ENCODE measurements around the gene OR52E4. TPM values are rescaled to one million over a fixed set of nuclear protein-coding genes. Genes with fewer than 3 reads are reported as not detected.

Gene OR52E4
- total RNA-seq, 1 donor from 2014 or later: not detected

- no peak for DNase-seq (ENCODE audit: low spot score)
Observed at GRCh38 chr11:5929571-5930368, 49.3 kb downstream of the OR52E4 start.

GRCh38 chr11:5930614-5931013 is 50.2 kb downstream of the OR52E4 start:
- no peak for DNase-seq (ENCODE audit: low spot score)

- no peak for DNase-seq (ENCODE audit: low spot score)
Observed at GRCh38 chr11:5931061-5931460, 50.6 kb downstream of the OR52E4 start.

GRCh38 chr11:5932671-5933070 is 52.2 kb downstream of the OR52E4 start:
- DNase-seq (ENCODE audit: low spot score): no peak

- DNase-seq (ENCODE audit: low spot score): no peak
Observed at GRCh38 chr11:5933116-5933515, 52.7 kb downstream of the OR52E4 start.

Other genes with a start within 250 kb of the OR52E4 start
- gene TRIM5, start 195.6 kb upstream of the OR52E4 start, total RNA-seq: 34.5 TPM
- 86.6 TPM for gene TRIM22, start 190.8 kb upstream of the OR52E4 start, total RNA-seq
- 0.26 TPM for gene OR56B1, start 144.2 kb upstream of the OR52E4 start, total RNA-seq
- 0.75 TPM for gene OR52N4, start 126.4 kb upstream of the OR52E4 start, total RNA-seq
- gene OR52N5, start 97.3 kb upstream of the OR52E4 start, total RNA-seq: not detected
- 0.26 TPM for gene OR52N1, start 89.4 kb upstream of the OR52E4 start, total RNA-seq
- gene OR52N2, start 71.7 kb upstream of the OR52E4 start, total RNA-seq: not detected
- gene OR52E6, start 38.7 kb upstream of the OR52E4 start, total RNA-seq: not detected
- gene OR52E8, start 22.9 kb upstream of the OR52E4 start, total RNA-seq: not detected
- not detected for gene OR52E5, start 12.6 kb downstream of the OR52E4 start, total RNA-seq
- gene OR56A3, start 61.6 kb downstream of the OR52E4 start, total RNA-seq: not detected
- gene OR56A5, start 87.9 kb downstream of the OR52E4 start, total RNA-seq: not detected
- not detected for gene OR52L1, start 106.4 kb downstream of the OR52E4 start, total RNA-seq
- gene OR56A4, start 126.3 kb downstream of the OR52E4 start, total RNA-seq: 0.10 TPM
- gene OR56A1, start 150.1 kb downstream of the OR52E4 start, total RNA-seq: 0.05 TPM
- gene OR56B4, start 227.1 kb downstream of the OR52E4 start, total RNA-seq: not detected